ENCODE data around the gene C6orf118.

C6orf118 gene

DNA sequence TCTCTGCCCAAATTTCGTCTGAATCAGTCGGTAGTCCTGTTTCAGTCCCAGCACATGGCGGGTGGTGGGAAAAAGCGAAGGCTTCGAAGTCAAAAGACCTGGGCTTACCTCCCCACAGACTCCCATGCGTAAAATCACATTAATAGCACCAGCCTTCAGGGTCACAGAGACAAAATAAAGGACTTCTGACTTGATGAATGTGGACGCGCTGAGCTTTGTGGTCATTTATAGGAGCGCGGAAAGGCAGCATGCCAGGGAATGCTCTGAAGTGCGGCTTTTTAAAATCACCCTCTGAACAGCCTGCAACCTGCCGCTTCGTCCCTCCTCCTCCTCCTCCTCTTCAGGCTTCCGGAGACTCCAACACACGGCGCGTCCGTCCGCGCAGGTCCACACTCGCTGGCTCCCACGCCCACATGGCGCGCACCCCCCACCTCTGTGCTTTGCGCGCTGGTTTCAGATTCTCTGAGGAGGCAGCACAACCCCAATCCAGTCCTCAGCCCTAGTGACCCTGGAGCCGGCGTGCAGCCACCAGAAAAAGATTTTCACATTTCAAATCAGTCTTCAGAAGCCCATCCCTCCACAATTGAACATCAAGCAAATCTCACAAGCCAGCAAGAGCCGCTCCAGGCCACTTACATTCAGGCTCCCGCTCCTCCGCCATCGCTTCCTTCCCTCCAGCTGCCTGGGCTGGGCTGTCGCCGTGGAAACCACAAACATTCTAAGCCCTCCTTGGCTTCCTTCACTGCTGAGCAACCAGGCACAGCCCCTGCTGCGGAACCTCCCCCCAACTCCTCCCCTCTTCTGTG is at the start of gene C6orf118:
Gene C6orf118, minus strand, starts transcription at position 680 of the 806 bp plus-strand sequence. Its CDS starts 19 bp downstream, at position 661.
- DNase-seq (ENCODE audit: low spot score): no peak

- DNase-seq (ENCODE audit: low spot score): no peak
Observed at GRCh38 chr6:165345700-165346099, 36.3 kb upstream of the C6orf118 start.

GRCh38 chr6:165340532-165340931 is 31.1 kb upstream of the C6orf118 start:
- no peak for DNase-seq (ENCODE audit: low spot score)

DNA sequence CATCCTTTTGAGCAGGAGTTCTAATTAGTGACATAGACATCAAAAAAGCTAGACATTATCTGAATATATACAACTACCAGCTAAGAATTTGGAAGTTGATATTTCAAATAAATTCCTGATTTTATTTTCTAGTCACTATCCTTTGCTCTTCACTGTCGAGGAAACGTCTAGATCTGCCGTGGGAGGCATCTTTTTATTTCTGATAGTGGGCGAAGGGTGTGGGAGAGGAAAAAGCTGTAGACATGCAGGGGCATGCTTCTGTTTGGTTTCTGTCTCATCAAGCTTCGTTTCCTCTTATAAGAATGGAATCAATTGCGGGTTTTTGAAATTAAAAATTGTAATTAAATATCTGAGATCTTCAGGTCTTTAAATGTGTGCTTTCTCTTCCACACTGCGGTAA is 16.2 kb upstream of the C6orf118 start:
- DNase-seq (ENCODE audit: low spot score): no peak

DNA sequence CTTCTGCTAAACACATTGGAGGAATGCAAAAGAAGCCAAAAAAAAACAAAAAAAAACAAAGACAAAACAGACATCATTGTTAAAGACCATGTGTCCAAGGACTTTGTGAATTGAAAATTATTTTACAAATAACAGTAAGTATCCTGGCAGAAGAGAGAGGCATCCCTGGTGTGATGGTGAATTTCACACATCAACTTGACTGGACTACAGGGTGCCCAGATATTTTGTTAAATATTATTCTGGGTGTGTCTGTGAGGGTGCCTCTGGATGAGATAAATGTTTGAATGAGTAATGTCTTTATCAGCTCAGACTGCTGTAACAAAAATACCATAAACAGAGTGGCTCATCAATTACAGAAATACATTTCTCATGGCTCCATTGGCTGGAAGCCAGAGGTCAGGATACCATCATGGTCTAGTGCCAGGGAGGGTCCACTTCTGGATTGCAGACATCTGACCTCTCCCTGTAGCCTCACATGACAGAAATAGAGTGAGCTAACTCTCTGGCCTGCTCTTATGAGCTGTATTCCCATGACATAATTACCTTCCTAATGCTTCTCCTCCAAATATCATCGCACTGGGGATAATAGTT is 12.2 kb upstream of the C6orf118 start:
- no peak for DNase-seq (ENCODE audit: low spot score)

DNA sequence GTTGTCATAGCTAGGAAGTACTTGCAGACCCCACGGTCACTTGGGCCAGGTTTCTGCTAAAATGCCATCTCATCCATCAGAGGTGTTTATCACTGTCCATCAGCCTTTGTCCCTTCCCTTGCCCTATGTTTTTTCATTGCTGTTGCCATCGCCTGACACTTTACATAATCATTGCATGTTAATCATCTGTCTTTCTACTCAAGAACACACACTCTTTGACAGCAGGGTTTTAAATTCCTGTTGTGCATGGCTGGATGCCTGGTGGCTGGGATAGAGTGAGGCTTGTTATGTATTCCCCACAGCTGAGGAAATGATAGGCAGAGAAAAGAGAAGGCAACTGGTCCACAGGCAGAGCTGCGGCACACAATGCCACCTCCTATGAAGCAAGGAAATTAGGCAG is 11.7 kb upstream of the C6orf118 start:
- no peak for DNase-seq (ENCODE audit: low spot score)

GRCh38 chr6:165317723-165318122 is 8.3 kb upstream of the C6orf118 start:
- DNase-seq (ENCODE audit: low spot score): no peak

DNA sequence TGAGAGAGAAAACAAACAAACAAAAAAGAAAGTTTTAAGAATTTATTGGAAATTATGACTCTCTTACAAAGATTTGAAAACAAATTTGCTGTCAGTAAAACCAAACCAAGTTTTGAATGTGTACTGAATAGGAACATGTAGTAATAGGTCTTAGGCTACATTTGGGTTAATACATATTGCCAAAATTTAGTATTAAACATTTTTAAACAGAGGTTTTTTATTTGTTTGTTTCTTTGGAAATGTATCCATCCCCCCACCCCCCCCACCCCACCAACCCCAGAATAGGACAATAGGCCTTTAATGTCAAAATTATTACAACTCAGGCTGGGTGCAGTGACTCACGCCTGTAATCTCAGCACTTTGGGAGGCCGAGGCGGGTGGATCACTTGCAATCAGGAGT is 2.5 kb downstream of the C6orf118 start:
- no peak for DNase-seq (ENCODE audit: low spot score)

- DNase-seq (ENCODE audit: low spot score): no peak
Observed at GRCh38 chr6:165301372-165302246, 7.8 kb downstream of the C6orf118 start.

GRCh38 chr6:165300422-165300936 is 8.9 kb downstream of the C6orf118 start:
- no peak for DNase-seq (ENCODE audit: low spot score)

DNA sequence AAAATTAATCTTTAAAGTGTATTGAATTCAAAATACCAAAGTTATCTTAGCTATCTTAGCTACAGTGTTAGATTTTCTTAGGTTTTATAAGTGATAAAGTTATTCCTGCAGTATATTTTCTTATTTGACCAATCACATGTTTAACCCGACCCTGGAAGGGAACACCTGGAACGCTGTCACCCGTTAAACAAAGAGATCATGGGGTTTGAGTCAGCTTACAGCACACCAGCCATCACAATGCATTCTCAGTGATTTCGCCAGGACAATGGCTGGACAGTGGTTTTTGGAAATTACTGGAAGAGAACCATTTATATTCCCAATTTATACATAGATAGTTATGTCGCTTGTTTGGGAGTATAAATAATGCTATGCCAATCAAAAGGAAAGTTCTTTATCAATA is 10.5 kb downstream of the C6orf118 start:
- no peak for DNase-seq (ENCODE audit: low spot score)

GRCh38 chr6:165298402-165298801 is 11.0 kb downstream of the C6orf118 start:
- DNase-seq (ENCODE audit: low spot score): no peak

DNA sequence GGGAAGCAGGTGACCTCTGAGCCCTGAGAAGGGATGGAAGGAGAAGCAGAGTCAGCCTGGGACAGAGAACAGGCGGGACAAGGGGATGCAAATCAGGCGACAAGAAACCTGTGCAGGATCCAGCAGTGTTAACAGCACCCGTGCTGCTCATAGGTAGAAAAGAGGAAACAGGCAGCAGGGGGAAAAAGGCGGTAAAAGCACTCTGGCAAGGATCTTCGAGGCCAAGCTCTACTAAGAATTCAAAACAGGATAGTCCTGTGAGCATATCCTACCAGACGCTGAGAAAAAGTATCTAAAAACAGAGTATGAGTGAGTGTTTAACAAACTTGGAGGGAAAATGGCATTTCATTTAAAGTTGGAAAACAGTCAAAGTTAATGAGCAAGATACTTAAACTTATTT is 16.7 kb downstream of the C6orf118 start:
- DNase-seq (ENCODE audit: low spot score): no peak

DNA sequence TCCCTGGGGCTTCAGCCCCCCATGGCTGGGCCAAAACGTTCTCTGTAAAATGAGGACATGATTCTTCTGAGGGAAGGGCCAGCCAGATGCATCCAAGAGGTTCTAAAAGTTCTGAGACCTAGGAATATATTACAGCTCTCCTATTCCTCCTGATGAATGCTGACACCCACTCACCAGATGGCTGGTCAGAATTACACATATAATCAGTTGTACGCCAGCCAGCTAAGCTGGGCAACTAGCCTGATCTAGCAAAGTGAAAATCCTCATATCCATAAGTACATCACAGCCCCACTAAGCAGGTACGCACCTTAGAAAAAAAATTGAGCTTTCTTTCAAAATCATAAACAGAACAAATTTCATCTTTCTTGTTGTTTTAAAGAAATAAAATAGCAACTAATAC is 34.8 kb downstream of the C6orf118 start:
- no peak for DNase-seq (ENCODE audit: low spot score)

GRCh38 chr6:165272585-165272984 is 36.8 kb downstream of the C6orf118 start:
- DNase-seq (ENCODE audit: low spot score): no peak

DNA sequence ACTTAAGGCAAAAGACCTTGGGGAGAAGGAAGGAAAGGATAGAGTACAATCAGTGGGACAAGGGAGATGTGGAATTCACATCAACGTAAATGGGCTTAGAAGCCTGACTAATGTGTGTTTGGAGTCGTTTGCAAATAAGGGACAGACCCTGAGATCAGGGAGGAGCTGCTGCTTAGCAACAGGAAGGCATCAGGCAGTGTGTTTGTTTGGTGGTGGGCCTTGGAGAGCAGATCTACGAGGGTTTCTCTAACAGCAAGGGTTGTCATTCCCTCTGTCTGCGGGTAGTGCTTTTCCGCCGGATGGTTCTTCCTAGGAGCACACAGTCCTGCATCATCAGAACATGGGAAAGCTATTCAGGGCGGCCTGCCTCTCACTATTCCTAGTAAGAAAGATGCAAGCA is 40.4 kb downstream of the C6orf118 start:
- DNase-seq (ENCODE audit: low spot score): no peak

GRCh38 chr6:165266621-165267020 is 42.8 kb downstream of the C6orf118 start:
- no peak for DNase-seq (ENCODE audit: low spot score)

DNA sequence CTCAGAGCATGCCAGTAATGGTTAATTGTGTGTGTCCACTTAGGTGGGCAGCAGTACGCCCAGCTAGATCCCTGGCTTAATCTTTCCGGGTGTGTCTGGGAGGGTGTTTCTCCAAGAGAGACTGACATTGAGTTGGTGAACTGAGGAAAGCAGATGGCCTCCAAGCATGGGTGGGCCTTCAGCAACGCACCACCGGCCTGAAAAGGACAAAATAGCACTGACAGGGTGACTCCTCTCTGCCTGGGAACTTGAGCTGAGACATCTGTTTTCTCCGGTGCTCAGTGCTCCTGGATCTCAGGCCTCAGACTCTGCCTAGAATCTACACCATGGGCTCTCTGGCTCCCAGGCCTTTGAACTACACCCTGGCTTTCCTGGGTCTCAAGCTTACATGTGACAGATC is 43.2 kb downstream of the C6orf118 start:
- DNase-seq (ENCODE audit: low spot score): no peak

GRCh38 chr6:165260462-165260861 is 48.9 kb downstream of the C6orf118 start:
- DNase-seq (ENCODE audit: low spot score): no peak

- no peak for DNase-seq (ENCODE audit: low spot score)
Observed at GRCh38 chr6:165249808-165250207, 59.6 kb downstream of the C6orf118 start.

DNA sequence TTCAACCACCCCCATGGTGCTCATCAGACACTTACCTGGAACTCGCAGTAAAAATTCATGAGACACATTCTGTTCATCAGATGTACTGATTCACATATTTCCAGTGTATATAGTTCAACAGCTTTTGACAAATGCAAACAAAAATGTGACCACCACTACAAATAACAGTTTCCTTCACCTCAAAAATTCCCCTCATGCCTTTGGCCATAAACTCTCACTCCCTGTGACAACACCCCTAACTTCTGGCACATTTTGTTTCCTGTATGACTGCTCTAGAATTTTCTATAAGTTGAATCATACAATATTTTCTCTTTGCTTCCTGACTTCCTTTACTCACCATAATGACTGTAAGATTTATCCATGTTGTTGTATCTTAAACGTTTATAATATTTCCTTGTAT is 63.7 kb downstream of the C6orf118 start:
- no peak for DNase-seq (ENCODE audit: low spot score)

- no peak for DNase-seq (ENCODE audit: low spot score)
Observed at GRCh38 chr6:165245287-165245686, 64.1 kb downstream of the C6orf118 start.

All from LoVo (cell line).